Lower lobe of right lung (tissue), 2 donors: ENCODE data around the gene PPP1R37. TPM values are rescaled to one million over a fixed set of nuclear protein-coding genes. Genes with fewer than 3 reads are reported as not detected.

Experiments used
- ATAC-seq, 2 donors: fragments of 200-7000 bp; cut with Tn5 transposase; one replicate each; pipeline ENCODE4 v1.9.1; 2020 to 2022; ENCODE audit warnings: mild to moderate bottlenecking in 2 of 2, moderate library complexity in 2 of 2
- DNase-seq: peaks from one replicate; pipeline ENCODE4 v3.0.0-alpha.2; 2020
- H3K27ac ChIP-seq: fragments of 200-600 bp; one replicate; pipeline ENCODE4 v1.8.0; 2022
- H3K27me3 ChIP-seq: fragments of 200-600 bp; one replicate; pipeline ENCODE4 v1.8.0; 2022; ENCODE audit warnings: low read depth
- H3K36me3 ChIP-seq: fragments of 200-600 bp; one replicate; pipeline ENCODE4 v1.8.0; 2022; ENCODE audit warnings: mild to moderate bottlenecking
- H3K4me1 ChIP-seq: fragments of 200-600 bp; one replicate; pipeline ENCODE4 v1.8.0; 2022
- H3K4me3 ChIP-seq: fragments of 200-600 bp; one replicate; pipeline ENCODE4 v1.8.0; 2022; ENCODE audit warnings: mild to moderate bottlenecking
- H3K9me3 ChIP-seq: fragments of 200-600 bp; one replicate; pipeline ENCODE4 v1.8.0; 2022
- intact Hi-C: fragments of 100-400 bp; cut with DNase I; formaldehyde crosslinking; loops from one replicate; pipeline ENCODE4 v1.11.0; 2022
- total RNA-seq: library from RNA; stranded (reverse); fragmentation: NEBNext Ultra II Directional; extraction: Animal tissue kit (Norgen Biotek cat#: 25700); gene quantifications from one replicate; pipeline ENCODE4 v1.2.1, GENCODE V29; 2021
- TF ChIP-seq, protein P1 (sequence below): fragments of 200-600 bp; IDR thresholded peaks from one replicate; pipeline ENCODE4 v1.8.0; 2022; ENCODE audit warnings: antibody characterized with exemption, mild to moderate bottlenecking
- donor health status: DM: no; HTN: yes; CAD: no; lungs with severe emphysema.

PPP1R37 gene
- total RNA-seq, 1 donor from 2014 or later, result 29.1 TPM

DNA sequence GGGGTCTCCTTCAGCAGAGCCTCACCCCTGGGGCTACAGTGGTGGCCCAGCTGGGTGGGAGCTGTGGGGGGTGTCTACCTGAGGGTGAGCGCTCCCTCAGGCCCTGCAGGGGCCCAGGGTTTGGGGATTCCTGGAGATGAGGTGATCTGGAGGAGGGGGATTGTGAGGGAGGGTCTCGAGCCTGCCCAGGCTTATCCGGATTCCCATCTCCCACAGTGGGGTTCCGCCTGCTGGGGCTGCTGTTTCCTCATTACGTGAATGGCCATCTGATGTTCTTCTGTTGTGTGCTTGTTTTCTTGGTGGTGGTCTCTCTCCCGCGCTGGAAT lies 4.4 kb downstream of the PPP1R37 start:
- Histone ChIP-seq H3K4me3 (no peak overlapping the region), H3K4me1 (peaks cover 57% of the 10 kb centered on the region), H3K27me3 (no peaks in the 10 kb centered on the region), H3K9me3 (no peaks in the 10 kb centered on the region), H3K36me3 (no peaks in the 10 kb centered on the region), H3K27ac (peak overlapping the region; percentile 36)
- ATAC-seq (no peak), DNase-seq (no peak)
- TF ChIP-seq, protein P1, sequence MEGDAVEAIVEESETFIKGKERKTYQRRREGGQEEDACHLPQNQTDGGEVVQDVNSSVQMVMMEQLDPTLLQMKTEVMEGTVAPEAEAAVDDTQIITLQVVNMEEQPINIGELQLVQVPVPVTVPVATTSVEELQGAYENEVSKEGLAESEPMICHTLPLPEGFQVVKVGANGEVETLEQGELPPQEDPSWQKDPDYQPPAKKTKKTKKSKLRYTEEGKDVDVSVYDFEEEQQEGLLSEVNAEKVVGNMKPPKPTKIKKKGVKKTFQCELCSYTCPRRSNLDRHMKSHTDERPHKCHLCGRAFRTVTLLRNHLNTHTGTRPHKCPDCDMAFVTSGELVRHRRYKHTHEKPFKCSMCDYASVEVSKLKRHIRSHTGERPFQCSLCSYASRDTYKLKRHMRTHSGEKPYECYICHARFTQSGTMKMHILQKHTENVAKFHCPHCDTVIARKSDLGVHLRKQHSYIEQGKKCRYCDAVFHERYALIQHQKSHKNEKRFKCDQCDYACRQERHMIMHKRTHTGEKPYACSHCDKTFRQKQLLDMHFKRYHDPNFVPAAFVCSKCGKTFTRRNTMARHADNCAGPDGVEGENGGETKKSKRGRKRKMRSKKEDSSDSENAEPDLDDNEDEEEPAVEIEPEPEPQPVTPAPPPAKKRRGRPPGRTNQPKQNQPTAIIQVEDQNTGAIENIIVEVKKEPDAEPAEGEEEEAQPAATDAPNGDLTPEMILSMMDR, result no peak
- intact Hi-C loops, result no loop called here

GRCh38 chr19:45097776-45098520 lies 5.0 kb downstream of the PPP1R37 start:
- Histone ChIP-seq H3K4me1 (peaks cover 62% of the 10 kb centered on the region), H3K36me3 (no peaks in the 10 kb centered on the region), H3K9me3 (no peaks in the 10 kb centered on the region), H3K27me3 (no peaks in the 10 kb centered on the region), H3K4me3 (no peak overlapping the region), H3K27ac (peak overlapping the region; percentile 36)
- peak; percentile 22 to 47 for ATAC-seq
- DNase-seq, result no peak
- TF ChIP-seq, protein P1, result no peak
- intact Hi-C loops, result no loop called here

DNA sequence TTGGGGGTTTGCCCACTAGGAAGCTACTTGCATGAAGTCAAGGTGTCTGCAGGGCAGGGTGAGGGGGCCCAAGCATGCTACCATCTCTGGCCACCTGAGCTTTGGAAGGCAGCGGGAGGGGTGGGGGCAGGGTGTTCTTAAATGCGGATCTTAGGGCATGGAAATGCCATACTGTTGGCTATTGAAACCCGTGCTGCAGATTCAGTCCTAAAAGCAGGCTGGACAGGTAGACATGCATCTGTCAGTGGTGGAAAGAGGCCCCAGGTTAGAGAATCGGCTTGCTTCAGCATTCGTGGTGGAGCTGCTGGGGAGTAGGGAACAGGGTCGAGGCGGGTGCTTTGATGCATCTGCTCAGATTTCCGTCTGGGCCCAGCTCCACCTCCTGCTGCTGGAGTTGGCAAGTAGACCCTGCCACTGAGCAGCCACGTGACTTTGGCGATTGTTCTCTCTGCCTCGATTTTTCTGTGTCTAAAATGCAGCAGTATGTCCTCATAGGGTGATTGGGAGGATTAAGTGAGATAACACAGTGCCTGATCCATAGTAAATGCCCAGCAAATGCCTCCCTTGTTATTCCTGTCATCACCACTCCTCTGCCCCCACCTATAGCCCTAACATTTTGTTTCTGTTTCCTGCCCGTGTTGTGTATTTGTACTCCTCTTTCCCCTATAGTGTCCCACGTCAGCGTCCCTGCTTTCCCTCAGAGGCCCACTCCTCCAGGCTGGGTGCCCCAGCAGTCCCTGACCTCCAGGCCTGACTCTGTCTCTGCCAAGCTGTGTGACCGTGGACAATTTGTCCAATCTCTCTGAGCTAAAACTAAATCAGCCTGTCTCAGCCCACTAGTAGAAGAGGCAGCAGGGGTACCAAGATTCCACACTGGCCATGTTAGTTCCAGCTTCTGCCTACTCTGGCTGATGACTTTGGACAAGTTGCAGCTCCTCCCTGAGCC lies 5.8 kb downstream of the PPP1R37 start:
- no peak for ATAC-seq
- Histone ChIP-seq H3K4me3 (no peak overlapping the region), H3K36me3 (no peaks in the 10 kb centered on the region), H3K4me1 (peaks cover 68% of the 10 kb centered on the region), H3K27me3 (no peaks in the 10 kb centered on the region), H3K9me3 (no peaks in the 10 kb centered on the region), H3K27ac (no peak overlapping the region)
- intact Hi-C loops, result no loop called here
- DNase-seq, result no peak
- TF ChIP-seq, protein P1, result no peak

GRCh38 chr19:45099467-45100191 lies 6.7 kb downstream of the PPP1R37 start:
- intact Hi-C loops, result no loop called here
- ATAC-seq, result no peak

DNA sequence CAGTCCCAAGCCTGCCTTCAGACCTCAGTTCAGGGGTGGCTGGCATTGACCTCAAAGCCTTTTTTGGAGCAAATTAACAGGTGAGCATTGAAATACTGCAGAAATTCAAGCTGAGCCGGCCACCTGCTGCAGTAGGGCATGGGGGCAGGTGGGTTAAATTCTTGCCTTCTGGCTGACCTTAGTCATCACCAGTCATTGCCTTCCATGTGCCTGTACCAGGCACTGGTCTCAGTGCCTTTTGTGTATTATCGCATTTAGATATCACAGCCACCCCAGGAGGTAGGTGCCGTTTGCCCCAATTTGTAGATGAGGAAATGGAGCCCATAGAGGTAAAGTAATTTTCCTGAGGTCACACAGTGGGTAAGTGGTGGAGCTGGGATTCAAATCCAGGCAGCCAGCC lies 7.2 kb downstream of the PPP1R37 start:
- H3K4me1 ChIP-seq, result peaks cover 68% of the 10 kb centered on the region
- intact Hi-C loops, result no loop called here
- no peaks in the 10 kb centered on the region for H3K36me3 ChIP-seq
- ATAC-seq (no peak), DNase-seq (no peak)
- TF ChIP-seq, protein P1, result no peak
- no peaks in the 10 kb centered on the region for H3K27me3 ChIP-seq
- no peaks in the 10 kb centered on the region for H3K9me3 ChIP-seq
- no peak overlapping the region for H3K27ac ChIP-seq
- H3K4me3 ChIP-seq, result no peak overlapping the region

More at GRCh38 chr19:45099467-45100191, 6.7 kb downstream of the PPP1R37 start:
- H3K9me3 ChIP-seq, result no peaks in the 10 kb centered on the region
- no peaks in the 10 kb centered on the region for H3K36me3 ChIP-seq
- TF ChIP-seq, protein P1, result no peak
- no peaks in the 10 kb centered on the region for H3K27me3 ChIP-seq
- no peak for DNase-seq
- H3K4me1 ChIP-seq, result peaks cover 68% of the 10 kb centered on the region
- no peak overlapping the region for H3K27ac ChIP-seq
- no peak overlapping the region for H3K4me3 ChIP-seq
